ENCODE data around the gene PTPRT.

The PTPRT gene

GRCh38 chr20:42102000-42102399 is 1087.7 kb downstream of the PTPRT start:
- H3K4me3 ChIP-seq (ENCODE audit: low read length in 2 of 2), result no peak overlapping the region
- no peaks in the 10 kb centered on the region for H3K36me3 ChIP-seq (ENCODE audit: control insufficient read depth in 2 of 2, insufficient read depth in 2 of 2, low read length in 2 of 2)
- no peaks in the 10 kb centered on the region for H3K9me3 ChIP-seq (ENCODE audit: control insufficient read depth in 2 of 2, low read length in 2 of 2)
- no peaks in the 10 kb centered on the region for H3K27me3 ChIP-seq (ENCODE audit: control insufficient read depth in 2 of 2, insufficient read depth in 2 of 2, low read length in 2 of 2)
- no peaks in the 10 kb centered on the region for H3K4me1 ChIP-seq (ENCODE audit: control insufficient read depth in 2 of 2, insufficient read depth in 2 of 2, low read length in 2 of 2)
- no peak overlapping the region for H3K9ac ChIP-seq (ENCODE audit: low read depth in 1 of 2, low read length in 2 of 2)
- H3K27ac ChIP-seq (ENCODE audit: low read depth in 2 of 2, low read length in 2 of 2), result no peak overlapping the region

DNA sequence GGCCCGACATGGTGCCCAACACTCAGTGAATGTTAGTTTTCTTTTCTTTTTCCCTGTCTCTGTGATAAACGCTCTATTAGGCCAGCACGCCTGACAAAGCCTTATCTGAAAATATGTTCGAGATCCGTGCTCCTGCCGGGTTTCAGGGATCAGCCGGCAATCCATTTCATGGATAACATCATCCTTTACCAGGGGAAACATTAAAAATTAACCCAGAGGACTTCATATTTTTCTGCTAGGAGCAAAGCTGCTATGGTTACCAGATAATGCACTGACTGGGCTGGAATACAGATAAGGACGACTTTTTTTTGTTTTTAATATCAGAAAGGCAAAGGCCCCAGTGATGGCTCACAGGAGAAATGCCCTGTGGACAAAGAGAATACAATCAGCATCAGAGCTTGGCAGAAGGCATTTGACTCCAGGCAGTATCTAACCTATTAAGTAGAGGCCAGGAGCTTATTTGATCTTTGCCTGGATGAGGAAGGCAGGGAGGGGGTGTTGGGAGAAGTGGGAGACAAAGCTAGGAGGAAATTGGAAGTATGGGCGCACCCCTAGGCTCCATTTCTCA is 1089.5 kb downstream of the PTPRT start:
- H3K27me3 ChIP-seq (ENCODE audit: control insufficient read depth in 2 of 2, insufficient read depth in 2 of 2, low read length in 2 of 2), result no peaks in the 10 kb centered on the region
- H3K9ac ChIP-seq (ENCODE audit: low read depth in 1 of 2, low read length in 2 of 2), result no peak overlapping the region
- H3K4me3 ChIP-seq (ENCODE audit: low read length in 2 of 2), result no peak overlapping the region
- no peak overlapping the region for H3K27ac ChIP-seq (ENCODE audit: low read depth in 2 of 2, low read length in 2 of 2)
- H3K9me3 ChIP-seq (ENCODE audit: control insufficient read depth in 2 of 2, low read length in 2 of 2), result no peaks in the 10 kb centered on the region
- no peaks in the 10 kb centered on the region for H3K36me3 ChIP-seq (ENCODE audit: control insufficient read depth in 2 of 2, insufficient read depth in 2 of 2, low read length in 2 of 2)
- H3K4me1 ChIP-seq (ENCODE audit: control insufficient read depth in 2 of 2, insufficient read depth in 2 of 2, low read length in 2 of 2), result no peaks in the 10 kb centered on the region

GRCh38 chr20:42099101-42099500 is 1090.6 kb downstream of the PTPRT start:
- Histone ChIP-seq H3K4me1 (ENCODE audit: control insufficient read depth in 2 of 2, insufficient read depth in 2 of 2, low read length in 2 of 2) (no peaks in the 10 kb centered on the region), H3K4me3 (ENCODE audit: low read length in 2 of 2) (no peak overlapping the region), H3K9ac (ENCODE audit: low read depth in 1 of 2, low read length in 2 of 2) (no peak overlapping the region), H3K27ac (ENCODE audit: low read depth in 2 of 2, low read length in 2 of 2) (no peak overlapping the region), H3K27me3 (ENCODE audit: control insufficient read depth in 2 of 2, insufficient read depth in 2 of 2, low read length in 2 of 2) (no peaks in the 10 kb centered on the region), H3K36me3 (ENCODE audit: control insufficient read depth in 2 of 2, insufficient read depth in 2 of 2, low read length in 2 of 2) (no peaks in the 10 kb centered on the region), H3K9me3 (ENCODE audit: control insufficient read depth in 2 of 2, low read length in 2 of 2) (no peaks in the 10 kb centered on the region)

- no peaks in the 10 kb centered on the region for H3K27me3 ChIP-seq (ENCODE audit: control insufficient read depth in 2 of 2, insufficient read depth in 2 of 2, low read length in 2 of 2)
- no peak overlapping the region for H3K4me3 ChIP-seq (ENCODE audit: low read length in 2 of 2)
- H3K36me3 ChIP-seq (ENCODE audit: control insufficient read depth in 2 of 2, insufficient read depth in 2 of 2, low read length in 2 of 2), result no peaks in the 10 kb centered on the region
- H3K9me3 ChIP-seq (ENCODE audit: control insufficient read depth in 2 of 2, low read length in 2 of 2), result no peaks in the 10 kb centered on the region
- no peaks in the 10 kb centered on the region for H3K4me1 ChIP-seq (ENCODE audit: control insufficient read depth in 2 of 2, insufficient read depth in 2 of 2, low read length in 2 of 2)
- H3K9ac ChIP-seq (ENCODE audit: low read depth in 1 of 2, low read length in 2 of 2), result no peak overlapping the region
- H3K27ac ChIP-seq (ENCODE audit: low read depth in 2 of 2, low read length in 2 of 2), result no peak overlapping the region
These were observed 1091.3 kb downstream of the PTPRT start for GRCh38 chr20:42098418-42098817.

DNA sequence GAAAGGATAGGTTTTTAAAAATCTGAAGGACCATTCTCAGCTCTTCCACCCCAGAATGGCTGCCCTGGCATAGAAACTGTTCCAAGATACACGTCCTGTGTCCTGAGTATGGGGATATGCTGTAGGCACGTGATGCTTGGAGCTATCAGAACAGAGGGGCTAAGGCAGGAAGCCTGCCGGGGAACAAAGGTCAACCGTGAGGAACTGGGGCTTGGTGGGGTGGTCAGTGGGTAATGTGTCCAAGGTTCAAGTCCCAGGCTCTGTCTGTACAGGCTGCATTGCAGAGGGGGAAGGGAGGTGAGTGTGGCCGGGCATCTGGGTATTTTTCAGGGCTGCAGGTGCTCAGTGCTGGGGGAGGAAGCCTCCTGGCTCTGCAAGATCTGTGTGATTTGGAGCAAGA is 1092.0 kb downstream of the PTPRT start:
- no peak overlapping the region for H3K9ac ChIP-seq (ENCODE audit: low read depth in 1 of 2, low read length in 2 of 2)
- no peaks in the 10 kb centered on the region for H3K36me3 ChIP-seq (ENCODE audit: control insufficient read depth in 2 of 2, insufficient read depth in 2 of 2, low read length in 2 of 2)
- H3K27ac ChIP-seq (ENCODE audit: low read depth in 2 of 2, low read length in 2 of 2), result no peak overlapping the region
- no peaks in the 10 kb centered on the region for H3K4me1 ChIP-seq (ENCODE audit: control insufficient read depth in 2 of 2, insufficient read depth in 2 of 2, low read length in 2 of 2)
- H3K27me3 ChIP-seq (ENCODE audit: control insufficient read depth in 2 of 2, insufficient read depth in 2 of 2, low read length in 2 of 2), result no peaks in the 10 kb centered on the region
- H3K4me3 ChIP-seq (ENCODE audit: low read length in 2 of 2), result no peak overlapping the region
- no peaks in the 10 kb centered on the region for H3K9me3 ChIP-seq (ENCODE audit: control insufficient read depth in 2 of 2, low read length in 2 of 2)

DNA sequence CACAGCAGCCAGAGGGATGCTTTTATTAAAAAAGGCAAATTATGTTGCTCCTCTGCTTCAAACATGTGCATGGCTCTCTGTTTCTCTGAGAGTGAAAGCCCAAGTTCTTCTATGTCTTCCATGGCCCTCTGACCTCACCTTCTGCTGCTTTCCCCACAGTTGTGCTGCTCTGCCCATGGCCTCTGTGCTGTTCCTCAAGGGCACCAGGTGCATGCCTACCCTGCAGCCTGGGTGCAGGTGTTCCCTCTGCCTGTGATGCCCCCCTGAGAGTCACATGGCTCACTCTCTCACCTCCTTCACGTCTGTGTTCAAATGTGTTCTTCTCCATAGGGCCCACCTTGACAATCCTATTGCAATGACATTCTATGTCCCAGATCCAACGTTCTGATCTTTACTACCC is 1094.5 kb downstream of the PTPRT start:
- Histone ChIP-seq H3K9ac (ENCODE audit: low read depth in 1 of 2, low read length in 2 of 2) (no peak overlapping the region), H3K9me3 (ENCODE audit: control insufficient read depth in 2 of 2, low read length in 2 of 2) (no peaks in the 10 kb centered on the region), H3K36me3 (ENCODE audit: control insufficient read depth in 2 of 2, insufficient read depth in 2 of 2, low read length in 2 of 2) (no peaks in the 10 kb centered on the region), H3K4me1 (ENCODE audit: control insufficient read depth in 2 of 2, insufficient read depth in 2 of 2, low read length in 2 of 2) (no peaks in the 10 kb centered on the region), H3K27me3 (ENCODE audit: control insufficient read depth in 2 of 2, insufficient read depth in 2 of 2, low read length in 2 of 2) (no peaks in the 10 kb centered on the region), H3K4me3 (ENCODE audit: low read length in 2 of 2) (no peak overlapping the region), H3K27ac (ENCODE audit: low read depth in 2 of 2, low read length in 2 of 2) (no peak overlapping the region)

GRCh38 chr20:42093542-42094440 is 1095.9 kb downstream of the PTPRT start:
- H3K27ac ChIP-seq (ENCODE audit: low read depth in 2 of 2, low read length in 2 of 2), result no peak overlapping the region

DNA sequence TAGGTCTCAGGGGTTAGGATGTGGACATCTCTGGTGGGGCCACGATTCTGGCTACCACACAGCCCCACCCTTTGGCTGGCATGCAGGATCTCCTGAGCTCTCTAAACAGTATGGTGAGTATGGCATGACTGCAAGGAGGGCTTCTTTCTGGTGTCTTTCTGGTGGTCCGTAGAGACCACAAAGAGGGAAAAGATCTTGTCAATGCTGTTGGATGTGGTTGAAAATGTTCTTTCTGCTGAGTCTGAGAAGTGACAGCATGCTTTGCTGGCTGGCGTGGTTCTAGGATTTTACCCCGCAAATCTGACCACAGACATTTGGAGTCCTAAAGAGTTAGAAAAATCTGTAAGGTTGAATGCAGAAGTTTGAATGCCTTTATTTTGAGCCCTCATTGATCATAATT is 1096.7 kb downstream of the PTPRT start:
- Histone ChIP-seq H3K27me3 (ENCODE audit: control insufficient read depth in 2 of 2, insufficient read depth in 2 of 2, low read length in 2 of 2) (no peaks in the 10 kb centered on the region), H3K9me3 (ENCODE audit: control insufficient read depth in 2 of 2, low read length in 2 of 2) (no peaks in the 10 kb centered on the region), H3K9ac (ENCODE audit: low read depth in 1 of 2, low read length in 2 of 2) (no peak overlapping the region), H3K4me1 (ENCODE audit: control insufficient read depth in 2 of 2, insufficient read depth in 2 of 2, low read length in 2 of 2) (no peaks in the 10 kb centered on the region), H3K4me3 (ENCODE audit: low read length in 2 of 2) (no peak overlapping the region), H3K36me3 (ENCODE audit: control insufficient read depth in 2 of 2, insufficient read depth in 2 of 2, low read length in 2 of 2) (no peaks in the 10 kb centered on the region), H3K27ac (ENCODE audit: low read depth in 2 of 2, low read length in 2 of 2) (no peak overlapping the region)

More at GRCh38 chr20:42093542-42094440, 1095.9 kb downstream of the PTPRT start:
- H3K4me1 ChIP-seq (ENCODE audit: control insufficient read depth in 2 of 2, insufficient read depth in 2 of 2, low read length in 2 of 2), result no peaks in the 10 kb centered on the region
- no peaks in the 10 kb centered on the region for H3K9me3 ChIP-seq (ENCODE audit: control insufficient read depth in 2 of 2, low read length in 2 of 2)
- no peaks in the 10 kb centered on the region for H3K27me3 ChIP-seq (ENCODE audit: control insufficient read depth in 2 of 2, insufficient read depth in 2 of 2, low read length in 2 of 2)
- H3K9ac ChIP-seq (ENCODE audit: low read depth in 1 of 2, low read length in 2 of 2), result no peak overlapping the region
- no peaks in the 10 kb centered on the region for H3K36me3 ChIP-seq (ENCODE audit: control insufficient read depth in 2 of 2, insufficient read depth in 2 of 2, low read length in 2 of 2)
- H3K4me3 ChIP-seq (ENCODE audit: low read length in 2 of 2), result no peak overlapping the region

- no peak overlapping the region for H3K27ac ChIP-seq (ENCODE audit: low read depth in 2 of 2, low read length in 2 of 2)
- no peaks in the 10 kb centered on the region for H3K36me3 ChIP-seq (ENCODE audit: control insufficient read depth in 2 of 2, insufficient read depth in 2 of 2, low read length in 2 of 2)
These were observed 1104.3 kb downstream of the PTPRT start for GRCh38 chr20:42085366-42085765.

GRCh38 chr20:42083280-42083679 is 1106.4 kb downstream of the PTPRT start:
- H3K4me1 ChIP-seq (ENCODE audit: control insufficient read depth in 2 of 2, insufficient read depth in 2 of 2, low read length in 2 of 2), result no peaks in the 10 kb centered on the region
- no peaks in the 10 kb centered on the region for H3K9me3 ChIP-seq (ENCODE audit: control insufficient read depth in 2 of 2, low read length in 2 of 2)
- H3K9ac ChIP-seq (ENCODE audit: low read depth in 1 of 2, low read length in 2 of 2), result no peak overlapping the region
- no peak overlapping the region for H3K4me3 ChIP-seq (ENCODE audit: low read length in 2 of 2)
- no peaks in the 10 kb centered on the region for H3K36me3 ChIP-seq (ENCODE audit: control insufficient read depth in 2 of 2, insufficient read depth in 2 of 2, low read length in 2 of 2)
- H3K27ac ChIP-seq (ENCODE audit: low read depth in 2 of 2, low read length in 2 of 2), result no peak overlapping the region
- no peaks in the 10 kb centered on the region for H3K27me3 ChIP-seq (ENCODE audit: control insufficient read depth in 2 of 2, insufficient read depth in 2 of 2, low read length in 2 of 2)

More at GRCh38 chr20:42085366-42085765, 1104.3 kb downstream of the PTPRT start:
- Histone ChIP-seq H3K27me3 (ENCODE audit: control insufficient read depth in 2 of 2, insufficient read depth in 2 of 2, low read length in 2 of 2) (no peaks in the 10 kb centered on the region), H3K9ac (ENCODE audit: low read depth in 1 of 2, low read length in 2 of 2) (no peak overlapping the region), H3K4me1 (ENCODE audit: control insufficient read depth in 2 of 2, insufficient read depth in 2 of 2, low read length in 2 of 2) (no peaks in the 10 kb centered on the region), H3K9me3 (ENCODE audit: control insufficient read depth in 2 of 2, low read length in 2 of 2) (no peaks in the 10 kb centered on the region), H3K4me3 (ENCODE audit: low read length in 2 of 2) (no peak overlapping the region)
